Duodenal mucosa (tissue), 2 donors: ENCODE measurements around the gene MOB1A.

Source experiments
- H3K27ac ChIP-seq: one replicate; pipeline ENCODE4 v1.7.0; 2013; ENCODE audit warnings: low read depth, low read length
- H3K27me3 ChIP-seq, 2 donors: one replicate each; pipeline ENCODE4 v1.7.0; 2013; ENCODE audit warnings: low read length in 2 of 2, control low read depth in 1 of 2; ENCODE audit not compliant: insufficient read depth in 2 of 2, control insufficient read depth in 1 of 2
- H3K36me3 ChIP-seq, 2 donors: one replicate each; pipeline ENCODE4 v1.7.0; 2013; ENCODE audit warnings: low read length in 2 of 2, control low read depth in 1 of 2; ENCODE audit not compliant: insufficient read depth in 2 of 2, control insufficient read depth in 1 of 2
- H3K4me1 ChIP-seq, 2 donors: one replicate each; pipeline ENCODE4 v1.7.0; 2013; ENCODE audit warnings: low read length in 2 of 2, control low read depth in 1 of 2; ENCODE audit not compliant: insufficient read depth in 2 of 2, control insufficient read depth in 1 of 2
- H3K4me3 ChIP-seq, 2 donors: one replicate each; pipeline ENCODE4 v1.7.0; 2013; ENCODE audit warnings: low read length in 2 of 2, low read depth in 1 of 2
- H3K9ac ChIP-seq, 2 donors: one replicate each; pipeline ENCODE4 v1.7.0; 2013; ENCODE audit warnings: low read length in 2 of 2, low read depth in 1 of 2
- H3K9me3 ChIP-seq, 2 donors: one replicate each; pipeline ENCODE4 v1.7.0; 2013; ENCODE audit warnings: low read length in 2 of 2, control low read depth in 1 of 2; ENCODE audit not compliant: control insufficient read depth in 1 of 2

The MOB1A gene

GRCh38 chr2:74183878-74184277 lies 5.2 kb upstream of the MOB1A start:
- no peak overlapping the region for H3K27ac ChIP-seq
- no peak overlapping the region for H3K4me3 ChIP-seq
- H3K4me1 ChIP-seq, result peaks cover 0 to 3% of the 10 kb centered on the region in 2 donors
- H3K9me3 ChIP-seq, result no peaks in the 10 kb centered on the region
- H3K9ac ChIP-seq, result no peak overlapping the region
- no peaks in the 10 kb centered on the region for H3K36me3 ChIP-seq
- no peaks in the 10 kb centered on the region for H3K27me3 ChIP-seq

GRCh38 chr2:74181739-74182138 lies 3.1 kb upstream of the MOB1A start:
- no peak overlapping the region for H3K27ac ChIP-seq
- H3K9ac ChIP-seq, result no peak overlapping the region
- peaks cover 6 to 10% of the 10 kb centered on the region in 2 donors for H3K4me1 ChIP-seq
- H3K36me3 ChIP-seq, result no peaks in the 10 kb centered on the region
- no peaks in the 10 kb centered on the region for H3K9me3 ChIP-seq
- no peak overlapping the region for H3K4me3 ChIP-seq
- no peaks in the 10 kb centered on the region for H3K27me3 ChIP-seq

GRCh38 chr2:74179063-74179865 lies 585 bp upstream of the MOB1A start:
- H3K9me3 ChIP-seq, result no peaks in the 10 kb centered on the region
- no peaks in the 10 kb centered on the region for H3K36me3 ChIP-seq
- peak overlapping the region; percentile 84 to 88 for H3K4me3 ChIP-seq
- H3K27me3 ChIP-seq, result no peaks in the 10 kb centered on the region
- peak overlapping the region in 1 of 2 donors; percentile 38 for H3K9ac ChIP-seq
- H3K27ac ChIP-seq, result no peak overlapping the region
- H3K4me1 ChIP-seq, result peaks cover 6 to 13% of the 10 kb centered on the region in 2 donors

- Histone ChIP-seq H3K9me3 (no peaks in the 10 kb centered on the region), H3K27me3 (no peaks in the 10 kb centered on the region), H3K27ac (no peak overlapping the region), H3K4me3 (peak overlapping the region; percentile 84 to 88), H3K4me1 (peaks cover 6 to 13% of the 10 kb centered on the region in 2 donors), H3K9ac (peak overlapping the region; percentile 68 to 85), H3K36me3 (no peaks in the 10 kb centered on the region)
Observed at GRCh38 chr2:74177696-74178095, 983 bp downstream of the MOB1A start.

GRCh38 chr2:74174909-74175308 lies 3.8 kb downstream of the MOB1A start:
- Histone ChIP-seq H3K4me1 (peaks cover 6 to 13% of the 10 kb centered on the region in 2 donors), H3K9ac (no peak overlapping the region)

GRCh38 chr2:74168739-74169138 lies 9.9 kb downstream of the MOB1A start:
- Histone ChIP-seq H3K27ac (no peak overlapping the region), H3K27me3 (no peaks in the 10 kb centered on the region), H3K36me3 (peaks cover 33 to 77% of the 10 kb centered on the region in 2 donors), H3K4me1 (no peaks in the 10 kb centered on the region), H3K9ac (no peak overlapping the region), H3K4me3 (no peak overlapping the region), H3K9me3 (no peaks in the 10 kb centered on the region)

More at GRCh38 chr2:74174909-74175308, 3.8 kb downstream of the MOB1A start:
- Histone ChIP-seq H3K4me3 (no peak overlapping the region), H3K36me3 (peaks cover 4 to 22% of the 10 kb centered on the region in 2 donors), H3K9me3 (no peaks in the 10 kb centered on the region), H3K27ac (no peak overlapping the region), H3K27me3 (no peaks in the 10 kb centered on the region)

- Histone ChIP-seq H3K36me3 (peaks cover 37 to 90% of the 10 kb centered on the region in 2 donors), H3K4me3 (no peak overlapping the region), H3K9me3 (no peaks in the 10 kb centered on the region), H3K9ac (no peak overlapping the region), H3K27ac (no peak overlapping the region), H3K4me1 (no peaks in the 10 kb centered on the region), H3K27me3 (no peaks in the 10 kb centered on the region)
Observed at GRCh38 chr2:74164761-74165160, 13.9 kb downstream of the MOB1A start.

- H3K36me3 ChIP-seq, result peaks cover 28 to 88% of the 10 kb centered on the region in 2 donors
- no peak overlapping the region for H3K27ac ChIP-seq
- no peaks in the 10 kb centered on the region for H3K4me1 ChIP-seq
- H3K4me3 ChIP-seq, result no peak overlapping the region
- H3K27me3 ChIP-seq, result no peaks in the 10 kb centered on the region
- no peaks in the 10 kb centered on the region for H3K9me3 ChIP-seq
- no peak overlapping the region for H3K9ac ChIP-seq
Observed at GRCh38 chr2:74162951-74163350, 15.7 kb downstream of the MOB1A start.

GRCh38 chr2:74155830-74156229 lies 22.8 kb downstream of the MOB1A start:
- Histone ChIP-seq H3K9ac (no peak overlapping the region), H3K27ac (no peak overlapping the region), H3K4me3 (no peak overlapping the region), H3K27me3 (no peaks in the 10 kb centered on the region), H3K36me3 (peaks cover 32 to 76% of the 10 kb centered on the region in 2 donors), H3K9me3 (no peaks in the 10 kb centered on the region), H3K4me1 (no peaks in the 10 kb centered on the region)

GRCh38 chr2:74152954-74153353 lies 25.7 kb downstream of the MOB1A start:
- Histone ChIP-seq H3K9me3 (no peaks in the 10 kb centered on the region), H3K9ac (no peak overlapping the region), H3K4me1 (peaks cover 7 to 9% of the 10 kb centered on the region in 2 donors), H3K36me3 (peaks cover 28 to 57% of the 10 kb centered on the region in 2 donors), H3K4me3 (no peak overlapping the region), H3K27ac (no peak overlapping the region), H3K27me3 (no peaks in the 10 kb centered on the region)
